Measurements from ENCODE around the gene SEC14L3. TPM values are rescaled to one million over a fixed set of nuclear protein-coding genes. Genes with fewer than 3 reads are reported as not detected.

Gene SEC14L3
- total and polyA plus RNA-seq, 2 of the 13 experiments (the other 11 are each of a cell fraction or from before 2014, with no cell fraction given) = not detected

GRCh38 chr22:30439836-30440235 lies 32.0 kb downstream of the SEC14L3 start (continued):
- TF ChIP-seq ZNF18 (CRISPR knock-in tag; IDR thresholded peaks at IDR 0.05; ENCODE audit: insufficient replicate concordance) = no peak
- no peak for TF ChIP-seq ZNF639 (CRISPR knock-in tag; conservative IDR thresholded peaks at IDR 0.05)
- TF ChIP-seq POGZ (CRISPR knock-in tag; IDR thresholded peaks at IDR 0.05) = no peak

GRCh38 chr22:30439226-30439625 lies 32.6 kb downstream of the SEC14L3 start:
- FAIRE-seq = no peak
- WGBS (ENCODE audit: low lambda C conversion rate) = 79% methylated on average over 4 of the region's 4 CpGs
- ATAC-seq = no peak
- Histone ChIP-seq H3K79me2 (ENCODE audit: insufficient read depth, low read length) (no peaks in the 10 kb centered on the region), H3K4me1 (ENCODE audit: insufficient read depth, low read length) (peaks cover 20% of the 10 kb centered on the region), H3K9ac (ENCODE audit: insufficient read depth, low read depth, low read length) (no peak overlapping the region), H2AFZ (ENCODE audit: low read length) (no peak overlapping the region), H3K27me3 (ENCODE audit: control insufficient read depth in 1 of 2, insufficient read depth in 2 of 2, low read length in 2 of 2) (peaks cover 0 to 11% of the 10 kb centered on the region in 2 experiments; a peak in 3 of 5 replicates), H3K27ac (ENCODE audit: extremely low read length, insufficient read depth, low read length) (no peak overlapping the region), H3K4me3 (replicated peaks in 1 of 3; ENCODE audit: insufficient read depth in 1 of 3, low read depth in 2 of 3, low read length in 3 of 3) (no peak overlapping the region), H3K9me3 (ENCODE audit: low read length) (no peaks in the 10 kb centered on the region), H3K4me2 (ENCODE audit: low read depth, low read length) (no peak overlapping the region), H4K20me1 (ENCODE audit: insufficient read depth, low read length) (no peaks in the 10 kb centered on the region), H3K36me3 (replicated peaks in 1 of 2; ENCODE audit: control insufficient read depth in 1 of 2, insufficient read depth in 2 of 2, low read length in 2 of 2) (no peaks in the 10 kb centered on the region)
- CTCF ChIA-PET (ENCODE audit: low intra/inter-chr PET ratio, low total read pairs) = no interaction called here
- in situ Hi-C loops (cut with HindIII; ENCODE audit: extremely low pct_ligation_motif_present, low pct_unique_long_range_greater_than_20kb) = no loop called here
- POLR2A ChIA-PET = no interaction called here
- DNase-seq (ENCODE audit: low spot score) = no peak
- intact Hi-C loops (cut with micrococcal nuclease; ENCODE audit: unreplicated experiment) = no loop called here
- no TSS peak for BruUV-seq (replicated peaks)
- TF ChIP-seq ZNF260 (CRISPR knock-in tag; IDR thresholded peaks at IDR 0.05; ENCODE audit: borderline replicate concordance, low read depth) = no peak
- TF ChIP-seq ZNF382 (CRISPR knock-in tag; IDR thresholded peaks at IDR 0.05; ENCODE audit: borderline replicate concordance) = no peak
- TF ChIP-seq STAG1 (CRISPR knock-in tag; IDR thresholded peaks at IDR 0.05) = no peak
- TF ChIP-seq THAP8 (CRISPR knock-in tag; IDR thresholded peaks at IDR 0.05; ENCODE audit: borderline replicate concordance) = no peak
- TF ChIP-seq IKZF5 (CRISPR knock-in tag; IDR thresholded peaks at IDR 0.05) = no peak
- no peak for TF ChIP-seq DDIT3 (CRISPR knock-in tag; IDR thresholded peaks at IDR 0.05)
- no peak for TF ChIP-seq ESRRA (CRISPR knock-in tag; IDR thresholded peaks at IDR 0.05; ENCODE audit: low read depth)

Data from HepG2 (cell line).